Measurements from ENCODE around the gene BATF. TPM values are rescaled to one million over a fixed set of nuclear protein-coding genes. Genes with fewer than 3 reads are reported as not detected.

The BATF gene
- total RNA-seq, 2 experiments from 2014 or later: 41.3 to 41.6 TPM

- H3K4me3 Mint-ChIP-seq: no peak overlapping the region
- ATAC-seq (no peak), DNase-seq (no peak)
- ChIA-PET POLR2A (no interaction called here), CTCF (interaction anchor here (0.9 to 1.9 kb wide), 4 partner anchors 10 to 120 kb away, joined by 3 to 6 read pairs (median 5); no protein-coding TSS in a partner anchor)
- H3K4me1 Mint-ChIP-seq (ENCODE audit: low read depth): peaks cover 15% of the 10 kb centered on the region
- H3K36me3 Mint-ChIP-seq (ENCODE audit: low read depth): peaks cover 47% of the 10 kb centered on the region
- H3K27me3 Mint-ChIP-seq (ENCODE audit: low read depth): no peaks in the 10 kb centered on the region
- H3K9me3 Mint-ChIP-seq (ENCODE audit: insufficient read depth): no peaks in the 10 kb centered on the region
- no peak overlapping the region for H3K27ac Mint-ChIP-seq
Measured at GRCh38 chr14:75533791-75534555, 11.7 kb downstream of the BATF start.

GRCh38 chr14:75535164-75535898, 13.1 kb downstream of the BATF start:
- ChIA-PET CTCF (interaction anchor here (1.0 to 1.9 kb wide), 7 partner anchors 9 to 119 kb away, joined by 3 to 7 read pairs (median 4); no protein-coding TSS in a partner anchor), POLR2A (interaction anchor here (1.7 kb wide), 1 partner anchor 13 kb away, joined by 10 read pairs; the partner anchor contains the start of gene BATF)
- H3K9me3 Mint-ChIP-seq (ENCODE audit: insufficient read depth): no peaks in the 10 kb centered on the region
- peaks cover 49% of the 10 kb centered on the region for H3K36me3 Mint-ChIP-seq (ENCODE audit: low read depth)
- peaks cover 25% of the 10 kb centered on the region for H3K4me1 Mint-ChIP-seq (ENCODE audit: low read depth)
- DNase-seq (no peak), ATAC-seq (no peak)
- H3K4me3 Mint-ChIP-seq: no peak overlapping the region
- no peaks in the 10 kb centered on the region for H3K27me3 Mint-ChIP-seq (ENCODE audit: low read depth)
- H3K27ac Mint-ChIP-seq: no peak overlapping the region

- H3K9me3 Mint-ChIP-seq (ENCODE audit: insufficient read depth): no peaks in the 10 kb centered on the region
- H3K4me1 Mint-ChIP-seq (ENCODE audit: low read depth): peaks cover 32% of the 10 kb centered on the region
- ATAC-seq: no peak
- no peak overlapping the region for H3K27ac Mint-ChIP-seq
- CTCF ChIA-PET: interaction anchor here (1.5 to 1.8 kb wide), 2 partner anchors 14 to 40 kb away, joined by 4 read pairs; partner anchors contain the start of gene BATF
- DNase-seq: no peak
- H3K4me3 Mint-ChIP-seq: no peak overlapping the region
- no peaks in the 10 kb centered on the region for H3K27me3 Mint-ChIP-seq (ENCODE audit: low read depth)
- POLR2A ChIA-PET: no interaction called here
- H3K36me3 Mint-ChIP-seq (ENCODE audit: low read depth): peaks cover 41% of the 10 kb centered on the region
Measured at GRCh38 chr14:75537071-75537470, 14.8 kb downstream of the BATF start.

GRCh38 chr14:75539162-75539560, 16.9 kb downstream of the BATF start:
- Mint-ChIP-seq H3K9me3 (ENCODE audit: insufficient read depth) (no peaks in the 10 kb centered on the region), H3K4me3 (no peak overlapping the region), H3K27me3 (ENCODE audit: low read depth) (no peaks in the 10 kb centered on the region), H3K27ac (no peak overlapping the region), H3K4me1 (ENCODE audit: low read depth) (peaks cover 42% of the 10 kb centered on the region), H3K36me3 (ENCODE audit: low read depth) (peaks cover 31% of the 10 kb centered on the region)
- no peak for DNase-seq
- ChIA-PET CTCF (interaction anchor here (0.7 to 1.8 kb wide), 4 partner anchors 10 to 51 kb away, joined by 3 to 6 read pairs (median 5); partner anchors contain the start of gene BATF), POLR2A (interaction anchor here (1.1 to 5.6 kb wide), 2 partner anchors 13 to 16 kb away, joined by 3 to 56 read pairs; partner anchors contain the start of gene BATF)
- ATAC-seq: no peak

DNA sequence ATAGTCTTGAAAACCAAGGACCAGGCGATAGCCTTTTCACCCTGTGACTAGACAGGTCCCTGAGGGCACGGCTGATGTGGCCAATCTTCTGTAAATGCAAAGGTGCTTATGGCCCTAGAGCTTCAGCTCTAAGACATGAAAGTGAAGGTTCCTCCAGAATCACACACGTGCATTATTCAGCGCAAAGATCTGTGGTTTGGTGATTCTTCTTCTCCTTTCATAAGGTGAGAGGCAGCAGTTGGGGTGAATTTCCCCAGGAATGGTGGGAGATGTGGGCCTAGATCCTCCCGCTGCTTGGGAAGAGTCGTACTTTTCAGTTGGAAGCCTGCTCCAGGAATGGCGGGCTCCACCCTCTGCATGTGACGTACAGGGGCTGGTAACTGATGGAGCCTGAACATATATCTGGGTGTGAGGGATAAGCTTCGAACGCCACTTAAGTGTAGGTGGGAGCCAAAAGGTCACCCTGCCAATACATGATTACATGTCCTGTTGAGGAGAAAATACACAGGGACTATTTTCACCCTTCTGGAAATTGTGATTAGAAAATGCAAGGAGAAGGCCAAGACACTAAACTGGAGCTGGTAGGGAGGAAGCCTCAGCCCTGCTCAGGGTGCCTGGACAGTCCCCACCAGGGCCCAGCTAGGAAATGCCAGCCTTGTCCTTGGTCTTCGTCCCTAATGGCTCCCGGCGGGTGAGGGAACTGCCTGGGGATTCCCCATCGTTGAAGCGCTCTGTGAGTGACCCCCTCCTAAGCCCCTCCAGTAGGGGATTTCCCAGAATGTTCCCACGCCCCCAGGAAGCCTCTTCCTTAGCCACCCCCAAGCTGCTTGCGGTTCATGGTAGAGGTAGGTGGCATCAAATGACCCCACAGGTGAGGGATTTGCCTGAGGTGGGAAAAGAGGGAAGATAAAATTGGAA, 17.6 kb downstream of the BATF start:
- ATAC-seq: no peak
- H3K27ac Mint-ChIP-seq: peak overlapping the region; percentile 22
- peaks cover 44% of the 10 kb centered on the region for H3K4me1 Mint-ChIP-seq (ENCODE audit: low read depth)
- no peak for DNase-seq
- peaks cover 29% of the 10 kb centered on the region for H3K36me3 Mint-ChIP-seq (ENCODE audit: low read depth)
- CTCF ChIA-PET: interaction anchor here (0.7 to 3.2 kb wide), 8 partner anchors 10 to 51 kb away, joined by 3 to 10 read pairs (median 6); partner anchors contain the start of gene BATF
- H3K27me3 Mint-ChIP-seq (ENCODE audit: low read depth): no peaks in the 10 kb centered on the region
- no peak overlapping the region for H3K4me3 Mint-ChIP-seq
- no peaks in the 10 kb centered on the region for H3K9me3 Mint-ChIP-seq (ENCODE audit: insufficient read depth)
- POLR2A ChIA-PET: interaction anchor here (1.1 to 5.6 kb wide), 2 partner anchors 13 to 17 kb away, joined by 3 to 56 read pairs; partner anchors contain the start of gene BATF

- Mint-ChIP-seq H3K36me3 (ENCODE audit: low read depth) (peaks cover 28% of the 10 kb centered on the region), H3K27me3 (ENCODE audit: low read depth) (no peaks in the 10 kb centered on the region), H3K4me1 (ENCODE audit: low read depth) (peaks cover 46% of the 10 kb centered on the region), H3K27ac (peak overlapping the region; percentile 15), H3K9me3 (ENCODE audit: insufficient read depth) (no peaks in the 10 kb centered on the region), H3K4me3 (no peak overlapping the region)
- CTCF ChIA-PET: interaction anchor here (0.8 to 3.8 kb wide), 11 partner anchors 13 to 115 kb away, joined by 3 to 31 read pairs (median 6); partner anchors contain the start of genes BATF and FLVCR2
- DNase-seq (no peak), ATAC-seq (no peak)
- POLR2A ChIA-PET: interaction anchor here (5.6 kb wide), 1 partner anchor 18 kb away, joined by 56 read pairs; the partner anchor contains the start of gene BATF
Measured at GRCh38 chr14:75540479-75540851, 18.2 kb downstream of the BATF start.

GRCh38 chr14:75542588-75543091, 20.4 kb downstream of the BATF start:
- H3K9me3 Mint-ChIP-seq (ENCODE audit: insufficient read depth): no peaks in the 10 kb centered on the region
- CTCF ChIA-PET: interaction anchor here (0.5 to 3.8 kb wide), 13 partner anchors 12 to 235 kb away, joined by 3 to 31 read pairs (median 6); partner anchors contain the start of genes BATF and FLVCR2
- DNase-seq (peak; percentile 77), ATAC-seq (peak; percentile 86)
- H3K27ac Mint-ChIP-seq: peak overlapping the region; percentile 97
- H3K4me1 Mint-ChIP-seq (ENCODE audit: low read depth): peaks cover 50% of the 10 kb centered on the region
- POLR2A ChIA-PET: interaction anchor here (0.6 to 5.6 kb wide), 10 partner anchors 12 to 1174 kb away, joined by 3 to 56 read pairs (median 4); partner anchors contain the start of genes BATF and ERG28
- peak overlapping the region; percentile 48 for H3K4me3 Mint-ChIP-seq
- peaks cover 28% of the 10 kb centered on the region for H3K36me3 Mint-ChIP-seq (ENCODE audit: low read depth)
- no peaks in the 10 kb centered on the region for H3K27me3 Mint-ChIP-seq (ENCODE audit: low read depth)

GRCh38 chr14:75543253-75543652, 21.0 kb downstream of the BATF start:
- ATAC-seq (no peak), DNase-seq (no peak)
- no peaks in the 10 kb centered on the region for H3K27me3 Mint-ChIP-seq (ENCODE audit: low read depth)
- H3K9me3 Mint-ChIP-seq (ENCODE audit: insufficient read depth): no peaks in the 10 kb centered on the region
- H3K36me3 Mint-ChIP-seq (ENCODE audit: low read depth): peaks cover 33% of the 10 kb centered on the region
- H3K27ac Mint-ChIP-seq: peak overlapping the region; percentile 97
- ChIA-PET CTCF (interaction anchor here (0.9 to 3.8 kb wide), 13 partner anchors 13 to 235 kb away, joined by 3 to 31 read pairs (median 6); partner anchors contain the start of genes BATF and FLVCR2), POLR2A (interaction anchor here (0.8 to 5.6 kb wide), 8 partner anchors 12 to 117 kb away, joined by 3 to 56 read pairs (median 4); partner anchors contain the start of genes BATF and ERG28)
- H3K4me3 Mint-ChIP-seq: peak overlapping the region; percentile 48
- peaks cover 52% of the 10 kb centered on the region for H3K4me1 Mint-ChIP-seq (ENCODE audit: low read depth)

DNA sequence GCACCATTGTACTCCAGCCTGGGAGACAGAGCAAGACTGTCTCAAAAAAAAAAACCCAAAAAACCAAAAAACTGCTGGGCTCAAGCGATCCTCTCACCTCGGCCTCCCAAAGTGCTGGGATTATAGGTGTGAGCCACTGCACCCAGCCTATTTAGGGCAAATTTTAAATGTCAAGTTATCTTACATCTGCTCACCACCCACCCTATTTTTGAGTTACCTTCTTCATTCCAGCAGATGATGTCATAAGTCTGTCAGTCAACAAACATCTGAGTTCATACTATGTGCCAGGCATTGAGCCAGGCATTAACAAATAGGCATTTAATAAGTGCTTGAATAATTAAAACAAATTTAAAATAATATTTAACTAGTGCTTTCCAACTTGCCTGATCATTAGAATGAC, 21.5 kb downstream of the BATF start:
- H3K27ac Mint-ChIP-seq: peak overlapping the region; percentile 75
- DNase-seq (no peak), ATAC-seq (no peak)
- ChIA-PET CTCF (interaction anchor here (0.9 to 3.8 kb wide), 8 partner anchors 18 to 110 kb away, joined by 3 to 31 read pairs (median 12); partner anchors contain the start of genes BATF and FLVCR2), POLR2A (interaction anchor here (1.2 to 5.6 kb wide), 3 partner anchors 16 to 21 kb away, joined by 4 to 56 read pairs (median 4); partner anchors contain the start of gene BATF)
- H3K4me1 Mint-ChIP-seq (ENCODE audit: low read depth): peaks cover 56% of the 10 kb centered on the region
- peaks cover 33% of the 10 kb centered on the region for H3K36me3 Mint-ChIP-seq (ENCODE audit: low read depth)
- no peaks in the 10 kb centered on the region for H3K9me3 Mint-ChIP-seq (ENCODE audit: insufficient read depth)
- peak overlapping the region; percentile 16 for H3K4me3 Mint-ChIP-seq
- H3K27me3 Mint-ChIP-seq (ENCODE audit: low read depth): no peaks in the 10 kb centered on the region

DNA sequence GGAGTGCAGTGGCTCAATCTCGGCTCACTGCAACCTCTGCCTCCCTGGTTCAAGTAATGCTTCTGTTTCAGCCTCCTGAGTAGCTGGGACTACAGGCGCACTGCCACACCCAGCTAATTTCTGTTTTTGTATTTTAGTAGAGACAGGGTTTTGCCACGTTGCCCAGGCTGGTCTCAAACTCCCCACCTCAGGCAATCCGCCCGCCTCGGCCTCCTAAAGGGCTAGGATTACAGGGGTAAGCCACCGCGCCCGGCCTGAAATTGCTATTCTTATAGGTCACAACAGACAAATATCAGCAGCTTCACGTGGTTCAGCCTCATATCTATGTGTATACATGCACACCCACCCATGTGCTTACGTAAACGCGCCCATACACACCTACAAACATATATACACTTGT, 23.6 kb downstream of the BATF start:
- Mint-ChIP-seq H3K36me3 (ENCODE audit: low read depth) (peaks cover 22% of the 10 kb centered on the region), H3K4me1 (ENCODE audit: low read depth) (peaks cover 44% of the 10 kb centered on the region), H3K9me3 (ENCODE audit: insufficient read depth) (no peaks in the 10 kb centered on the region), H3K27ac (no peak overlapping the region), H3K4me3 (no peak overlapping the region), H3K27me3 (ENCODE audit: low read depth) (no peaks in the 10 kb centered on the region)
- ChIA-PET POLR2A (no interaction called here), CTCF (interaction anchor here (1.1 to 1.6 kb wide), 2 partner anchors 10 to 16 kb away, joined by 4 to 5 read pairs; no protein-coding TSS in a partner anchor)
- DNase-seq (no peak), ATAC-seq (no peak)

Data from activated CD8-positive, alpha-beta T cell treated with anti-CD3 and anti-CD28 coated beads, Interleukin-2, amount 10 ng/mL, durations not matched to agents 7 days and 5 days (primary cell).